GM23338 (cell line): ENCODE data around the gene METTL22. TPM values are rescaled to one million over a fixed set of nuclear protein-coding genes. Genes with fewer than 3 reads are reported as not detected.

Experiments used
- ATAC-seq: fragments of 200-7000 bp; cut with Tn5 transposase; 3 replicates; pipeline ENCODE4 v1.9.1; 2020
- DNase-seq: peaks from one replicate; pipeline ENCODE4 v3.0.0-alpha.2; 2015; ENCODE audit warnings: low spot score
- H2AFZ ChIP-seq: fragments of 200-600 bp; sonication (generic); 2 replicates; pipeline ENCODE4 v1.8.0; 2016; ENCODE audit warnings: antibody characterized with exemption, mild to moderate bottlenecking, moderate library complexity
- H3F3A ChIP-seq: fragments of 200-600 bp; sonication (generic); replicated peaks from 2 replicates; pipeline ENCODE4 v1.8.0; 2017; ENCODE audit warnings: antibody characterized with exemption, mixed run types, low read depth
- H3K27ac ChIP-seq: fragments of 200-600 bp; sonication (generic); 2 replicates; pipeline ENCODE4 v1.6.1; 2016; ENCODE audit warnings: low read depth
- H3K27me3 ChIP-seq: fragments of 200-600 bp; sonication (generic); 2 replicates; pipeline ENCODE4 v1.8.0; 2016; ENCODE audit warnings: mild to moderate bottlenecking, mixed run types, moderate library complexity; ENCODE audit not compliant: insufficient read depth
- H3K36me3 ChIP-seq: fragments of 200-600 bp; sonication (generic); 2 replicates; pipeline ENCODE4 v1.8.0; 2016; ENCODE audit warnings: mild to moderate bottlenecking; ENCODE audit not compliant: insufficient read depth
- H3K4me1 ChIP-seq: fragments of 200-600 bp; sonication (generic); 2 replicates; pipeline ENCODE4 v1.8.0; 2016; ENCODE audit warnings: mild to moderate bottlenecking, moderate library complexity; ENCODE audit not compliant: insufficient read depth
- H3K4me2 ChIP-seq: fragments of 200-600 bp; sonication (generic); 2 replicates; pipeline ENCODE4 v1.7.1; 2017; ENCODE audit warnings: mixed run types
- H3K4me3 ChIP-seq: fragments of 200-600 bp; sonication (generic); 2 replicates; pipeline ENCODE4 v1.6.1; 2016; ENCODE audit warnings: mixed run types
- H3K79me2 ChIP-seq: fragments of 200-600 bp; sonication (generic); replicated peaks from 2 replicates; pipeline ENCODE4 v1.8.0; 2017; ENCODE audit warnings: mild to moderate bottlenecking; ENCODE audit not compliant: insufficient read depth
- H3K9me2 ChIP-seq: fragments of 200-600 bp; sonication (generic); 2 replicates; pipeline ENCODE4 v1.8.0; 2017; ENCODE audit not compliant: insufficient read depth
- H4K20me1 ChIP-seq: fragments of 200-600 bp; sonication (generic); replicated peaks from 2 replicates; pipeline ENCODE4 v1.8.0; 2017; ENCODE audit warnings: mild to moderate bottlenecking; ENCODE audit not compliant: insufficient read depth
- H3K27ac Mint-ChIP-seq: 2 replicates; pipeline ENCODE4 v1.8.0; 2020; ENCODE audit warnings: inconsistent platforms, mild to moderate bottlenecking, moderate library complexity, mixed read lengths
- H3K27me3 Mint-ChIP-seq: 3 replicates; pipeline ENCODE4 v1.8.0; 2022; ENCODE audit warnings: low read depth, mild to moderate bottlenecking, moderate library complexity, mixed read lengths, inconsistent platforms; ENCODE audit not compliant: insufficient read depth, poor library complexity
- H3K36me3 Mint-ChIP-seq: 3 replicates; pipeline ENCODE4 v1.8.0; 2021; ENCODE audit warnings: low read depth, mild to moderate bottlenecking, inconsistent platforms, moderate library complexity, mixed read lengths
- H3K4me1 Mint-ChIP-seq: 3 replicates; pipeline ENCODE4 v1.8.0; 2020; ENCODE audit warnings: mild to moderate bottlenecking, inconsistent platforms, mixed read lengths
- H3K4me3 Mint-ChIP-seq: 3 replicates; pipeline ENCODE4 v1.8.0; 2021; ENCODE audit warnings: moderate library complexity, mild to moderate bottlenecking, inconsistent platforms, mixed read lengths
- H3K9me3 Mint-ChIP-seq: 3 replicates; pipeline ENCODE4 v1.8.0; 2020; ENCODE audit warnings: moderate library complexity, mild to moderate bottlenecking, inconsistent platforms, mixed read lengths
- CREB1 ChIP-seq: fragments of 250-450 bp; sonication (Bioruptor Pico); IDR thresholded peaks from 2 replicates; pipeline ENCODE4 v1.5.0; 2020; ENCODE audit warnings: low read depth, mild to moderate bottlenecking, moderate library complexity
- CTCF ChIP-seq, 2 experiments: fragments of 200-600 bp in 1 of 2; sonication (generic) in 1 of 2; conservative IDR thresholded peaks; 2 replicates each; pipeline versions ENCODE4 v1.5.1 to v1.6.1; 2016 to 2017; ENCODE audit warnings: antibody characterized with exemption in 2 of 2, low read depth in 2 of 2, mild to moderate bottlenecking in 2 of 2, moderate library complexity in 1 of 2
- ETS1 ChIP-seq: IDR thresholded peaks from 2 replicates; pipeline ENCODE4 v1.6.1; 2016; ENCODE audit warnings: antibody characterized with exemption
- EZH2 ChIP-seq: fragments of 200-600 bp; sonication (generic); IDR thresholded peaks from one replicate; pipeline ENCODE4 v1.8.0; 2017; ENCODE audit warnings: antibody characterized with exemption, mild to moderate bottlenecking, low read depth; ENCODE audit not compliant: unreplicated experiment
- EZH2phosphoT487 ChIP-seq: fragments of 200-600 bp; sonication (generic); IDR thresholded peaks from one replicate; pipeline ENCODE4 v1.8.1; 2018; ENCODE audit warnings: antibody characterized with exemption; ENCODE audit not compliant: unreplicated experiment
- NANOG ChIP-seq: IDR thresholded peaks from 2 replicates; pipeline ENCODE4 v1.6.1; 2016; ENCODE audit warnings: antibody characterized with exemption, borderline replicate concordance
- POLR2AphosphoS5 ChIP-seq: IDR thresholded peaks from 2 replicates; pipeline ENCODE4 v1.6.1; 2016; ENCODE audit warnings: antibody characterized with exemption, low read depth
- STAT1 ChIP-seq: IDR thresholded peaks from one replicate; pipeline ENCODE4 v1.6.1; 2016; ENCODE audit warnings: antibody characterized with exemption; ENCODE audit not compliant: unreplicated experiment
- ZNF114 ChIP-seq: fragments of 250-450 bp; sonication (Bioruptor Pico); IDR thresholded peaks from 2 replicates; pipeline ENCODE4 v1.5.0; 2020; ENCODE audit warnings: mild to moderate bottlenecking, moderate library complexity
- ZNF462 ChIP-seq: fragments of 250-450 bp; sonication (Bioruptor Pico); IDR thresholded peaks from 2 replicates; pipeline ENCODE4 v1.5.0; 2020; ENCODE audit warnings: mild to moderate bottlenecking, moderate library complexity
- polyA plus RNA-seq: library from polyadenylated mRNA; unstranded; fragments of >200 nt; fragmentation: Nextera tagmentation; extraction: Ambion mirVana; gene quantifications from 2 replicates; pipeline ENCODE4 v1.2.1, GENCODE V29; 2016
- total RNA-seq: library from RNA; depleted of rRNA; stranded (reverse); fragments of >200 nt; shearing (Covaris generic); gene quantifications from 2 replicates; pipeline ENCODE4 v1.2.3, GENCODE V29; 2014

METTL22 gene
- total and polyA plus RNA-seq, 2 experiments from 2014 or later = 51.4 to 51.8 TPM

GRCh38 chr16:8691728-8692127 lies 70.2 kb downstream of the METTL22 start:
- no peaks in the 10 kb centered on the region for H3K27me3 ChIP-seq
- Mint-ChIP-seq H3K4me3 (no peak overlapping the region), H3K9me3 (peaks cover 9% of the 10 kb centered on the region), H3K36me3 (peaks cover 9% of the 10 kb centered on the region), H3K4me1 (peaks cover 5% of the 10 kb centered on the region; the same call in 2 of the 3 replicates), H3K27ac (no peak overlapping the region), H3K27me3 (no peaks in the 10 kb centered on the region)
- ATAC-seq (no peak), DNase-seq (no peak)
- no peak overlapping the region for H2AFZ ChIP-seq
- no peaks in the 10 kb centered on the region for H4K20me1 ChIP-seq
- no peak overlapping the region for H3K4me2 ChIP-seq
- H3K79me2 ChIP-seq = no peaks in the 10 kb centered on the region
- no peaks in the 10 kb centered on the region for H3K4me1 ChIP-seq
- H3K36me3 ChIP-seq = no peaks in the 10 kb centered on the region; the same call in 1 of the 2 replicates
- no peak for TF ChIP-seq ZNF462 (CRISPR knock-in tag)
- TF ChIP-seq ZNF114 (CRISPR knock-in tag) = no peak
- no peaks in the 10 kb centered on the region for H3F3A ChIP-seq
- no peak overlapping the region for H3K27ac ChIP-seq
- H3K9me2 ChIP-seq = no peaks in the 10 kb centered on the region
- no peak overlapping the region for H3K4me3 ChIP-seq

GRCh38 chr16:8694795-8695728 lies 73.6 kb downstream of the METTL22 start:
- H3K36me3 Mint-ChIP-seq = no peaks in the 10 kb centered on the region
- TF ChIP-seq NANOG = no peak
- no peak for TF ChIP-seq EZH2phosphoT487
- TF ChIP-seq EZH2 = no peak
- no peak for TF ChIP-seq ETS1
- TF ChIP-seq CTCF (conservative IDR thresholded peaks at IDR 0.05; ENCODE audit: low read depth in 2 of 2) = no peak
- no peak for TF ChIP-seq STAT1
- no peak for TF ChIP-seq CREB1 (CRISPR knock-in tag)
- no peak for TF ChIP-seq POLR2AphosphoS5

More at GRCh38 chr16:8694795-8695728, 73.6 kb downstream of the METTL22 start:
- no peak overlapping the region for H3K4me2 ChIP-seq
- H3K9me2 ChIP-seq = no peaks in the 10 kb centered on the region
- no peaks in the 10 kb centered on the region for H3K27me3 ChIP-seq
- no peak overlapping the region for H3K27ac ChIP-seq
- no peak overlapping the region for H2AFZ ChIP-seq
- Mint-ChIP-seq H3K4me3 (no peak overlapping the region), H3K9me3 (no peaks in the 10 kb centered on the region), H3K4me1 (peaks cover 3% of the 10 kb centered on the region; the same call in 1 of the 3 replicates), H3K27ac (no peak overlapping the region), H3K27me3 (peaks cover 3% of the 10 kb centered on the region)
- H3F3A ChIP-seq = no peaks in the 10 kb centered on the region
- H3K79me2 ChIP-seq = no peaks in the 10 kb centered on the region
- peak; percentile 40; the same call in 2 of the 3 replicates for ATAC-seq
- H3K4me1 ChIP-seq = no peaks in the 10 kb centered on the region
- DNase-seq = no peak
- H3K4me3 ChIP-seq = no peak overlapping the region
- no peaks in the 10 kb centered on the region for H3K36me3 ChIP-seq
- H4K20me1 ChIP-seq = no peaks in the 10 kb centered on the region
